IMR-90 (cell line): Measurements from ENCODE around the gene HSD3B1. TPM values are rescaled to one million over a fixed set of nuclear protein-coding genes. Genes with fewer than 3 reads are reported as not detected.

ENCODE experiments used
- ATAC-seq: fragments of 200-7000 bp; cut with Tn5 transposase; 2 replicates; pipeline ENCODE4 v1.9.1; 2020; ENCODE audit warnings: low read depth, mild to moderate bottlenecking, moderate library complexity
- BruUV-seq: library from RNA; stranded (reverse); fragments of 400-500 nt; replicated peaks from 2 replicates; lab custom pipeline; 2021; lab: Mats Ljungman, UMichigan
- CTCF ChIA-PET: fragments of 300-600 bp; formaldehyde crosslinking; extraction: SDS; loops from one replicate; lab custom pipeline; 2021; ENCODE audit warnings: antibody characterized with exemption; lab: Yijun Ruan, JAX
- POLR2A ChIA-PET: fragments of 300-600 bp; sonication (Branson Sonifier 250); formaldehyde crosslinking; loops from one replicate; lab custom pipeline; 2022; ENCODE audit warnings: antibody characterized with exemption; ENCODE audit not compliant: unreplicated experiment; lab: Charles Lee
- DNase-seq: peaks from one replicate; pipeline ENCODE4 v3.0.0; 2013
- H2AFZ ChIP-seq: replicated peaks from 2 replicates; pipeline ENCODE3; 2013; ENCODE audit warnings: low read length, mild to moderate bottlenecking; ENCODE audit not compliant: poor library complexity
- H2AK5ac ChIP-seq: 2 replicates; pipeline ENCODE4 v1.6.1; 2013; ENCODE audit warnings: low read depth, low read length, inconsistent platforms
- H2AK9ac ChIP-seq: replicated peaks from 2 replicates; pipeline ENCODE3; 2013; ENCODE audit warnings: mild to moderate bottlenecking, low read depth, low read length, moderate library complexity; ENCODE audit not compliant: poor library complexity
- H2BK120ac ChIP-seq: 2 replicates; pipeline ENCODE4 v1.6.1; 2013; ENCODE audit warnings: low read depth, low read length, inconsistent platforms
- H2BK15ac ChIP-seq: 3 replicates; pipeline ENCODE4 v1.6.1; 2013; ENCODE audit warnings: low read depth, low read length, inconsistent platforms
- H2BK20ac ChIP-seq: 2 replicates; pipeline ENCODE4 v1.6.1; 2013; ENCODE audit warnings: low read depth, mild to moderate bottlenecking, inconsistent platforms, low read length, moderate library complexity
- H2BK5ac ChIP-seq: 2 replicates; pipeline ENCODE4 v1.6.1; 2013; ENCODE audit warnings: mild to moderate bottlenecking, low read depth, low read length, inconsistent platforms; ENCODE audit not compliant: poor library complexity, severe bottlenecking
- H3K14ac ChIP-seq: replicated peaks from 2 replicates; pipeline ENCODE4 v1.6.1; 2013; ENCODE audit warnings: low read depth, low read length, inconsistent platforms
- H3K18ac ChIP-seq: 2 replicates; pipeline ENCODE4 v1.6.1; 2013; ENCODE audit warnings: low read depth, low read length, control low read depth
- H3K23ac ChIP-seq: 2 replicates; pipeline ENCODE4 v1.6.1; 2013; ENCODE audit warnings: low read depth, low read length, inconsistent platforms
- H3K27ac ChIP-seq: 2 replicates; pipeline ENCODE4 v1.5.1; 2013; ENCODE audit warnings: mild to moderate bottlenecking, control low read depth, low read length; ENCODE audit not compliant: insufficient read depth
- H3K27me3 ChIP-seq: 2 replicates; pipeline ENCODE4 v1.6.1; 2013; ENCODE audit warnings: low read length; ENCODE audit not compliant: control insufficient read depth, insufficient read depth
- H3K36me3 ChIP-seq: 2 replicates; pipeline ENCODE4 v1.6.1; 2013; ENCODE audit warnings: low read length, mixed read lengths; ENCODE audit not compliant: control insufficient read depth, insufficient read depth
- H3K4ac ChIP-seq: 2 replicates; pipeline ENCODE4 v1.6.1; 2013; ENCODE audit warnings: low read depth, low read length, inconsistent platforms
- H3K4me1 ChIP-seq: 2 replicates; pipeline ENCODE4 v1.6.1; 2013; ENCODE audit warnings: low read length, mixed read lengths; ENCODE audit not compliant: control insufficient read depth, insufficient read depth
- H3K4me2 ChIP-seq: 2 replicates; pipeline ENCODE4 v1.6.1; 2013; ENCODE audit warnings: low read depth, mild to moderate bottlenecking, control low read depth, low read length, moderate library complexity
- H3K4me3 ChIP-seq: 2 replicates; pipeline ENCODE4 v1.5.1; 2013; ENCODE audit warnings: low read depth, mild to moderate bottlenecking, control low read depth, low read length, moderate library complexity; ENCODE audit not compliant: insufficient read depth
- H3K56ac ChIP-seq: 2 replicates; pipeline ENCODE4 v1.6.1; 2013; ENCODE audit warnings: low read length, inconsistent platforms; ENCODE audit not compliant: insufficient read depth; ENCODE audit errors: extremely low read depth
- H3K79me1 ChIP-seq, 2 experiments: 2 replicates each; pipeline ENCODE4 v1.6.1; 2013; ENCODE audit warnings: low read length in 2 of 2, inconsistent platforms in 1 of 2, low read depth in 1 of 2
- H3K9ac ChIP-seq: 2 replicates; pipeline ENCODE4 v1.6.1; 2013; ENCODE audit warnings: low read depth, low read length, control low read depth
- H3K9me1 ChIP-seq: 2 replicates; pipeline ENCODE4 v1.6.1; 2013; ENCODE audit warnings: low read length, inconsistent platforms; ENCODE audit not compliant: insufficient read depth
- H3K9me3 ChIP-seq: 2 replicates; pipeline ENCODE4 v1.6.1; 2013; ENCODE audit warnings: low read length; ENCODE audit not compliant: control insufficient read depth, insufficient read depth
- H4K20me1 ChIP-seq: 2 replicates; pipeline ENCODE4 v1.6.1; 2013; ENCODE audit warnings: low read length, inconsistent platforms; ENCODE audit not compliant: insufficient read depth
- H4K5ac ChIP-seq: 2 replicates; pipeline ENCODE4 v1.6.1; 2013; ENCODE audit warnings: mild to moderate bottlenecking, low read depth, low read length, control low read depth
- H4K8ac ChIP-seq, 2 experiments: 2 replicates each; pipeline ENCODE4 v1.6.1; 2013; ENCODE audit warnings: low read depth in 2 of 2, low read length in 2 of 2, control low read depth in 1 of 2, inconsistent platforms in 1 of 2
- H4K91ac ChIP-seq: 2 replicates; pipeline ENCODE4 v1.6.1; 2013; ENCODE audit warnings: low read depth, low read length, inconsistent platforms; ENCODE audit not compliant: insufficient read depth
- CEBPB ChIP-seq: IDR thresholded peaks from 2 replicates; pipeline ENCODE4 v1.6.1; 2012; ENCODE audit warnings: low read depth, low read length, improper control_type of control experiment
- USF2 ChIP-seq: fragments of 150-350 bp; IDR thresholded peaks from 2 replicates; pipeline ENCODE4 v1.6.1; 2017; ENCODE audit warnings: mild to moderate bottlenecking, antibody characterized with exemption, low read length, low read depth
- WGBS, 2 experiments: methylation state at CpG; one replicate each; pipeline versions ENCODE4 v1.1.5 to v1.1.7; 2013; ENCODE audit warnings: missing lambda C conversion rate in 2 of 2; ENCODE audit not compliant: insufficient read length in 1 of 2; ENCODE audit errors: extremely low coverage in 2 of 2; 5-methylcytosine and 5-hydroxymethylcytosine counted together
- dilution Hi-C: fragments of 300-500 bp; cut with HindIII; formaldehyde crosslinking; loops from one replicate; pipeline ENCODE4 v1.14.3; 2018; ENCODE audit warnings: low sequenced_read_pairs; ENCODE audit not compliant: unreplicated experiment
- in situ Hi-C: fragments of 300-500 bp; cut with MboI; formaldehyde crosslinking; loops from 3 replicates; pipeline ENCODE4 v1.14.3; 2019; ENCODE audit warnings: low sequenced_read_pairs, inconsistent platforms, mixed read lengths
- intact Hi-C: fragments of 100-400 bp; cut with micrococcal nuclease; formaldehyde crosslinking; loops from 2 replicates; pipeline ENCODE4 v1.10.0; 2022
- polyA plus RNA-seq, 3 experiments: library from polyadenylated mRNA; depleted of rRNA; stranded (reverse); fragments of >200 nt; gene quantifications; 2 replicates each; pipeline ENCODE4 v1.2.3, GENCODE V29; 2012; ENCODE audit warnings: low replicate concordance in 1 of 3
- total RNA-seq: library from RNA; depleted of rRNA; stranded (reverse); fragments of >200 nt; gene quantifications from 2 replicates; pipeline ENCODE4 v1.2.3, GENCODE V29; 2012

HSD3B1 gene
- total and polyA plus RNA-seq, 2 of the 4 experiments (the other 2 are of a cell fraction), result not detected

DNA sequence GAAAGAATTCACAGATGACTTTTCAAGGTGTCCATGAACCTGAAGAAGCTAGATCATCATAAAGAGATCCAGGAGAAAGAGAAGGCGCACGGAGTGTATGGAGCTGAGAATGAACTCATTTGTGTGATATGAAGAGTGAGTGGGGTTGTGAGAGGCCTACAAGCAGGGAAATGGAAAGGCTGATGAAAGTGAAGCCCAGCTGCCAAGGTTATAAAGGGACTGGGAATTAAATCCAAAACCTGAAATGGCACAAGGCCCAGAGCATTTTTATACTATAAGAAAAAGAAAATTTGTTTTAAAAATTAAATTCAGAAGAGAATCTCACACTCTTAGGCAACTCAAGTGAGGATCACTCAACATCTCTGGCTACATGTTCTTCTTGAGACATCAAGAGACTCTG lies 43.4 kb downstream of the HSD3B1 start:
- H3K79me1 ChIP-seq, result no peaks in the 10 kb centered on the region
- intact Hi-C loops, result no loop called here

More for the DNA sequence above, 43.4 kb downstream of the HSD3B1 start:
- Histone ChIP-seq H3K4me2 (no peak overlapping the region), H2AFZ (no peak overlapping the region), H3K36me3 (no peaks in the 10 kb centered on the region), H4K5ac (no peak overlapping the region), H3K23ac (no peak overlapping the region), H3K9me1 (no peaks in the 10 kb centered on the region), H2BK120ac (no peak overlapping the region), H3K4me3 (no peak overlapping the region), H3K9me3 (no peaks in the 10 kb centered on the region), H4K8ac (no peak overlapping the region), H2BK20ac (no peak overlapping the region), H2AK9ac (no peak overlapping the region), H2BK5ac (no peak overlapping the region), H3K27ac (no peak overlapping the region), H3K4ac (no peak overlapping the region), H3K27me3 (peaks cover 4% of the 10 kb centered on the region; the same call in 1 of the 2 replicates), H3K56ac (no peak overlapping the region), H4K91ac (no peak overlapping the region), H3K4me1 (no peaks in the 10 kb centered on the region; the same call in 1 of the 2 replicates), H2AK5ac (no peak overlapping the region), H3K18ac (no peak overlapping the region), H3K9ac (no peak overlapping the region), H3K14ac (no peak overlapping the region), H4K20me1 (no peaks in the 10 kb centered on the region), H2BK15ac (no peak overlapping the region)
- in situ Hi-C loops, result no loop called here
- BruUV-seq, result no TSS peak
- ATAC-seq (no peak), DNase-seq (no peak)
- dilution Hi-C loops, result no loop called here
- WGBS, 2 experiments, result 89% methylated on average over 2 of the region's 2 CpGs; no CpG with 5 or more reads in 1 of the 2 experiments
- ChIA-PET CTCF (no interaction called here), POLR2A (no interaction called here)
- TF ChIP-seq USF2, result no peak
- TF ChIP-seq CEBPB, result no peak
